Central memory CD4-positive, alpha-beta T cell (primary cell): Measurements from ENCODE around the gene UBALD1.
"Not testable (repeated sequence)": the region's sequence is repeated elsewhere in the genome, so short reads cannot be mapped to it uniquely, and the experiment has no call there.

Experiments used
- DNase-seq: peaks from one replicate; pipeline ENCODE4 v3.0.0; 2022

Gene UBALD1

DNA sequence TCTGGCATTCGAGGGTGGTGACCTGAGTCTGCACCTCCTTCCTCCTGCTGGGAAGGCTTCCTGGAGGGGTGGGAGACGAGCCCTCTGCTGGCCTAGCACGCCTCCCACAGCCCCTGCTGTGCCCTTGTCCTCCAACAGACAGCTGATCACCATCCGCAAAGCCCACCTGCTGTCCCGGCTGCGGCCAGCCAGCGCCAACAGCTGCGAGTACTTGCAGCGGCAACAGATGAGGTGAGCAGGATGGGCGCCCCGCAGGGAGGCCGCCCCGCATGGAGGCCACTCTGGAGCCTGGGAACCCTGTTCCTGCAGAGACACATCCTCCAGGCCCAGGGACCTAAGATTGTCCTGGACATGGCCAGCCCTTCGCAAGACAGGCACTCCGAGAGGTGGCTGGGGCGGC is 21.6 kb downstream of the UBALD1 start:
- DNase-seq = no peak

DNA sequence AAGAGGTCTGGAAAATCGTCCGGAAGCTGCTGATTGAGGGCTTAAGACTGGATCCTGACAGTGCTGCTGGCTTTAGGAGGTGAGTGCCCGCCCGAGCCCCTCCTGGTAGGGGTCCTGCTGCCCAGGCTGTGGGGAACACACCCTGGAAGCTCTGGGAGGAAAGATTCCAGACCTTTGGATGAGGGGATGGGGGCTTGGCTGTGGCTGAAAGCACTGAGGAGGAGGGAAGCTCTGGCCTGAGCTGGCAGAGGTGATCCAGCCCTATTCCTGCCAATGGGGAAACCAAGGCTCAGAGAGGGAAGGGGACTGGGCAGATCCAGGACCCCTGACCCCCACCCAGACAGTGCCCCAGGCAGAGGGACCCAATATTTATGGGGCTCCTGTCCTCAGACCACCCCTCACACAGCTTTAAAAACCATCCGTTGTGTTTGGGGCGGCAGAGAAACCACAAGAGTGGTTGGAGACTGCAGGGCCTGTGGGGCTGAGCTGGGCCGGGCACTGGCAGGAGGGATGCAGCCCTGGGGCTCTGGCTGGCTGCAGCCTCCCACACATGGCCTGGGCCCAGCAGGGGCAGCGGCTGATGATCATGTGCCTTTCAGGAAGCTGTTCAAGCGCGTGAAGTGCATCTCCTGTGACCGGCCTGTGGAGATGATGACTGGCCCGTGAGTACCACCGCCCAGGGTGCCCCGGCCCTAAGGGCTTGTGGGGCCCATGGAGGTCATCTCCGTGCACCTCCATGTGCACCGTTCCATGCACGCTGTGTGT is 22.8 kb downstream of the UBALD1 start:
- DNase-seq = no peak

DNA sequence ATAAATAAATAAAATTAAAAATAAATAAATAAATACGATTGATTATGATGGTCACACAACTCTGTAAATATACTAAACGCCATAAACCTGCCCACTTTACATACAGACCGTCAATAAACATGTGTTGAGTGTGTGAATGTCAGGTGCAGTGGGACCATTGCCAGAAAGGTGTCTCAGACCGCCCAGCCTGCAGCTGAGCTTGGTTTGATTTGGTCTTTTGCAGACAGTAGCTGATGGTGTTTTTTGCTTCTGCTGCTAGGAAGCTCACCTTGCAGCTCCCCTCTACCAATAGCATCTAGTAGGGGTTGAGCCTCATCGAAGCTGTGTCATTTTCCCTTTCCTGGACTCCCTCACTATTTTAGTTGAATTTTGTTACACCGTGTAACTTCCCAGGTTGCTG is 23.5 kb downstream of the UBALD1 start:
- DNase-seq = no peak

DNA sequence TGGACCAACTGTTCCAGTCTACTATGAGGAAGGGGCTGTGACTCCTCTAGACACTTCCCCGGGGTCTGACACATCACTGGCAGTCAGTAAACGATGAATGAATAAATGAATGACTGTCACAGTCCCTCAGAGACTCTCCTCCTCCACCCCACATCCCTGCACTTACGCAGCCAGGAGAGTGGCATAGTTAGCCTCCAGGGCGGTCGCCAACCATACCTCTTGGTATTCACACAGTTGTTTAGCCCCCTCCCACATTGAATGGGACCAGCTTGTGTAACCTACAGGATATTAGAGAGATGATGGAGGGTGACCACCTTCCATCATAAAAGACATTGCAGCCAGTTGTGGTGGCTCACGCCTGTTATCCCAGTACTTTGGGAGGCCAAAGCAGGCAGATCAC is 25.7 kb downstream of the UBALD1 start:
- DNase-seq = no peak

DNA sequence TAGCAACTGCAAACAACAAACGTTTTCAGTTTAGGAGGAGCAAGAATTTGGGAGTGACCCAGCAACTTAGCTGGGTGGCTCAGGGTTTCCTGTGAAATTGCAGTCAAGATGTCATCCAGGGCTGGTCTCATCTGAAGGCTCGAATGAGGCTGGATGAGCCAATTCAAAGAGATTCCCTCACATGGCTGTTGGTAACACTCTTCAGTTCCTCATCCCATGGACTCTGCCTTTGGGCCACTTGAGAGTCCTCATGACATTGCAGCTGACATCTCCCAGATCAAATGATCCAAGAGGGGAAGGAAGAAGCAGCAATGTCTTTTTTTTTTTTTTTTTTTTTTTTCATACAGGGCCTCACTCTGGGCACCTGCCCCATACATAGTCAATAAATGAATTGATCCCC is 26.3 kb downstream of the UBALD1 start:
- no peak for DNase-seq

DNA sequence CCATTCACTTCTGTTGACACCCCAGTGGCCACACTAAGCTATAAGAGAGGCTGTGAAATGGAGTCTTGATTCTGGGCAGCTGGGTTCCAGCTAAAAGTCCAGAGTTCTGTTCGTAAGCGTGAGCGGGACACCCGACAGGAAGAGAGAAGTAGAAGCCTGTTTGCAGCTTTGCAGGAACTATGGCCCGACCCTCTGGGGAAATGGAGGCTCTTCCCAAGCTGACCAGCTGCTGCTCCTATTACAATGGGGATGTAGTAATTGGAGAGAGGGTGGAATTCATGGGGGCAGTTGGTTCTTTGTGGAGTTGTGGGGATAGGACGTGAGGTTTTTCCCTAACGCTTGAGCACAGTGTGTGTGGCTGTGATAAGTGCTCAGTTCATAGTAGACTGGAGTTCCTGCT is 28.4 kb downstream of the UBALD1 start:
- no peak for DNase-seq

DNA sequence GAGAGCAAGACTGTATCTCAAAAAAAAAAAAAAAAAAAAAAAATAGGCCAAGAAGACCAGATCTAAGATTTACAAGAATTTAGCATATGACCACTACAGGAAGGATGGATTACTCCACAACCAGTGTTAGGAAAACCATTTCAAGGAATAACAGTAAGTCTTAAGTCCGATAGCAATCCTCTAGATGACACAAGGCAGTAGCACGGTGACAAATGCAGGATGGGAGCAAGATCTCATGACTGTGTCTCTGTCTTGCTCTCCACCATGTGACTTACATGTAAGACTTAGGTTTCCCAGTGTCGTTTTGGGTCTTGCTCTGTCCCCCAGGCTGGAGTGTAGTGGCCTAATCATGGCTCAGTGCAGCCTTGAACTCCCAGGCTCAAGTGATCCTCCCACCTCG is 30.8 kb downstream of the UBALD1 start:
- DNase-seq = no peak

DNA sequence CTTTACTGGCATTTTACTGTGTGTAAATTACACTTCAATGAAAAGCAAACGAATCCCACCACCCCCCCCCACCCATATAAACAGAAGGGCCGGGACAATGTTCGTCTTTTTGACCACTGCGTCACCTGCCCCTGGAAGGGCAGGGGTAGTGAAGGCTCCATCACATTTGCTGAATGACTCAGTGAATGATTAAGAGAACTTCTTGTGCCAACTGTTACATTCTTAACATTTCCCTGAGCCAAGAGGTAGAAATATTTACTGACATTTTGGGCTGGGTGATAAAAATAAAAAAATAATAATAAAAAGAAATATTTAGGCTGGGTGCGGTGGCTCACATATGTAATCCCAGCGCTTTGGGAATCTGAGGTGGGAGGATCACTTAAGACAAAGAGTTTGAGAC is 34.4 kb downstream of the UBALD1 start:
- no peak for DNase-seq

DNA sequence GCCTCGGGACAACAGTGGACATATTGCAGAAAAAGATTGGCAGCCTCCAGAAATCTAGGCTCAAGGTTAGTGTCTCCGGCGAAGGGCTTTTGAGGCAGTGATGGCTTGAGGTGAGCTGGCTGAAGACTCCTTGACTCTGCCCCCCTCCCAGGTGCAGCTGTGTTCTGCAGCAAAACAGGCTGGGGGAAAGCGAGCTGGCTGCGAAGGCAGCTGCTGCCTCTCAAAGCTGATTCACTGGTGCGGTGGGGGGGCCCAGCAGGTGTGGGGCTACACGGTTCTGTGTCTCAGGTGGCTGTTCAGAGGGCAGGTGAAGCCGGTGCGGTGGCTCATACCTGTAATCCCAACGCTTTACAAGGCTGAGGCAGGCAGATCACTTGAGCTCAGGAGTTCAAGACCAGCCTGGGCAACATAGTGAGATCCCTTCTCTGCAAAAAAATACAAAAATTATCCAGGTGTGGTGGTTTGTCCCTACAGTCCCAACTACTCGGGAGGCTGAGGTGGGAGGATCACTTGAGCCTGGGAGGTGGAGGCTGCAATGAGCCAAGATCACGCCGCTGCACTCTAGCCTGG is 35.6 kb downstream of the UBALD1 start:
- no peak for DNase-seq

DNA sequence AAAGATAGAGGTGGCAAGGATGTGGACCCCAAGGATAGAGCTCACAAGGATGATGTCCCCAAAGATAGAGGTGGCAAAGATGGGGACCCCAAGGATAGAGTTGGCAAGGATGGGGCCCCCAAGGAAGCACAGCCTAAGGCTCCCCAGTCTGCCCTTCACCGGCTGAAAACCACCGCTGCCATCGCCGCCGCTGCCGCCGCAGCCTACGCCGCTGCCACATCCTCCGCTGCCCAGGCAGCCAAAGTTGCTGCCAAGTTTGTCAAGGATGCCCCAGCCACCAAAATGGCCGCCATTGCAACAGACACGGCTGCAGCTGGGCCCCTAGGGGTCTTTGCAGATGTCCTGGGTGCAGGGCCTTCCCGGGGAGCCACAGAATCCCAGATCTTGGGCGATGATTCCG is 38.7 kb downstream of the UBALD1 start:
- no peak for DNase-seq

DNA sequence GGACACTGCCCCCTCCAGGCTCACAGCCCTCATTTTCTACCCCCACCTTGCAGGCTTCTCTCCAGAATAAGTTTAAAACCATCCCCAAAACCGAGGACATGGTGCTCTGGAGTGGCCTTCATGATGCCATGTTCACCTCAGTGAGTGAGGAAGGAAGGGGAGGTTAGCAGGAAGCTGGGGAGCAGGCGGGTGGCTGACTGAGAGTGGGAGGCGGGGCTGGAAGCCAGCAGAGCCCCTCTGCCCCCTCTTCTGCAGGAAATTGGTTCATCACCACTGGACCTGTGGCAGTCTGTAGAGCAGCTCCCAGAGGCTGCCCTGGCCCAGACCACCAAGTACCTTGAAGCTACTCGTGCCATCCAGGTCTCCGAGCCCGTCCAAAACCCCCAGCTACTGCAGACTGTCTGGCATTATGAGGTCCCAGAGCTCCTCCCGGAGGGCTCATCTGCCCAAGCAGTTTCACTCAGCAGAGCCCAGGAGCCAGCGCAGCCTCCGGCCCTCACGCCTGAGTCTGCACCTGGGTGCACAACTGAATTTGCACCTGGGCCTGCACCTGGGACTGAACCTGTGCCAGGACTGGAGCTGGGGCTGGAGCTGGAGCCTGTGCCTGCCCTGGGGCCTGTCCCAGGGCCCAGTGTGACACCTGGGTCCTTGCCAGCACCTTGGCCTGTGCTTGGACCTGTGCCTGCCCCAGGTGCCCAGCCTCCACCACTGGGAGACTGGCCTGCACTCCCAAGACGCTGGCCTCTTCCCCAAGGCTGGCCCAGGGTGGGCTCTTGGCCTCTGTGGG is 39.6 kb downstream of the UBALD1 start:
- DNase-seq = no peak

DNA sequence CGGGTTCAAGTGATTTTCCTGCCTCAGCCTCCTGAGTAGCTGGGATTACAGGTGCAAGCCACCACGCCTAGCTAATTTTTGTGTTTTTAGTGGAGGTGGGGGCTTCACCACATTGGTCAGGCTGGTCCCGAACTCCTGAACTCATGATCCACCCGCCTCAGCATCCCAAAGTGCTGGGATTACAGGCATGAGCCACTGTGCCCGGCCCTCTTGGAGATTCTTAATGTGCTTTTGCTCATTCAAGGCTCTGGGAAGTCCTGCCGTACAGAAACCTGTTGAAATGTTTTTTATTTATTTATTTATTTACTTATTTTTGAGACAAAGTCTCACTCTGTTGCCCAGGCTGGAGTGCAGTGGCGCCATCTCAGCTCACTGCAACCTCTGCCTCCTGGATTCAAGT is 40.8 kb downstream of the UBALD1 start:
- not testable (repeated sequence) for DNase-seq

DNA sequence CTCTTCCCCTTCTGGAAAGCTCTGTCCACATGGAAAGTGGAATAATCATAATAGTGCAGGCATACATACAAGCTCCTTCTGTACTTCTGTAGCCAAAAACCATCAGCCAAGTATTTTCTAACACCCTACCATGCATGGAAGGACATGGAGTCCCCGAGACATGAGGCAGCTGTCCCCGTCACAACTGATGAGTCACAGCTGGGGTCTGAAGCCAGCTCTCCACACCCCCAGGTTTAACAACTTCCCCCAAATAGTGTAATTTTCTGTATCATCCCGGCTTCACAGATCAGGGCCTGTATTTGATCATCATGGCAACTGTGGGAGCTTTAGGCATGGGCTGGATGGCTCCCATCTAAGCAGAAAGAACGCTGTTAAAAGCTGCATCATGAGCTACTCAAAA is 42.0 kb downstream of the UBALD1 start:
- DNase-seq = no peak

DNA sequence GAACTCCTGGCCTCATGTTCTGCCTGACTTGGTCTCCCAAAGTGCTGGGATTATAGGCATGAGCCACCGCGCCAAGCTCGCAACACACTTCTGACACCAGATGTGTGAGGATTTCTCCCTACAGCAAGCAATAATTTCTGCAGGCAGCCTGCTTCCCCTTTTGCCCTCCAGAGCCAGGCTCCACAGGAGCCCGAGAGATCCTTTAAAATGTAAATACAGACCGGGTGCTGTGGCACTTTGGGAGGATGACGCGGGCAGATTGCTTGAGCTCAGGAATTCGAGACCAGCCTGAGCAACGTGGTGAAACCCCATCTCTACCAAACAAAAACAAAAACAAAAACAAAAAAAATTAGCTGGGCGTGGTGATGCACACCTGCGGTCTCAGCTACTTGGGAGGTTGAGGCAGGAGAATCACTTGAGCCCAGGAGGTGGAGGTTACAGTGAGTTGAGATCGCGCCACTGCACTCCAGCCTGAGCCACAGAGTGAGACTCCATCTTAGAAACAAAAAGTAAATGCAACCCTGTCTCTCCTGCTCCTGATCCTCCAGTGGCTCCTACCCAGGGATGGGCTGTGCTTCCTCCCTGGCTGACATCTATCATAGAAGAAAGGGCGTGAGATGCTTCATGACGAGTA is 43.9 kb downstream of the UBALD1 start:
- no peak for DNase-seq

DNA sequence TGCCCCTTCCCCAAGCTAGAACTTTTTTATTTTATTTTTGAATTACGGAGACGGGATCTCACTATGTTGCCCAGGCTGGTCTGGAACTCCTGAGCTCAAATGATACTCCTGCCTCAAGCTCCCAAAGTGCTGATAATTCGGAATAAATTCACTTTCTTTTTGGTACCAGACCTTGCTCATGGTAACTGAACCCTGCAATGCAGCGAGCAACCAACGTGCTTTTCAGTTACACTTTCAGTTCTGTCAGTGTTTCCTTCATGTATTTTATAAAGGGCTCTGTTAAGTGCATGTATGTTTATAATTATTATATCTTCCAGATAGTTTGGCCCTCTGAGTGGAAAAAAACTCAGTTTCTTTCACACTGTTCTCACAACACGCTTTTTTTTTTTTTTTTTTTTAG is 44.6 kb downstream of the UBALD1 start:
- no peak for DNase-seq

DNA sequence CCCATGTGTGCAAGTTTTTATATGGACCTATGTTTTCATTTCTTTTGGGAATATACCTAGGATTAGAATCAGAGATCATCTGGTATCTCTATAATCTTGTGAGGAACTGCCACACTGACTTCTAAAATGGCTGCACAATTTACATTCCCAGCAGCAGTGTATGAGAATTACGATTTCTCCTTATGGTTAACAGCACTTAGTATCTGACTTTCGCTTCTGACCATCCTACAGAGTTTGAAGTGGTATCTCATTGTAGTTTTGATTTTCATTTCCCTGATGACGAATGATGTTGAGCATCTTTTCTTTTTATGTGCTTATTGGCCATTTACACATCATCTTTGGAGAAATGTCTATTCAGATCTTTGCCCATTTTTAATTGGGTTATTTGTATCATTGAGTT is 48.5 kb downstream of the UBALD1 start:
- DNase-seq = no peak

DNA sequence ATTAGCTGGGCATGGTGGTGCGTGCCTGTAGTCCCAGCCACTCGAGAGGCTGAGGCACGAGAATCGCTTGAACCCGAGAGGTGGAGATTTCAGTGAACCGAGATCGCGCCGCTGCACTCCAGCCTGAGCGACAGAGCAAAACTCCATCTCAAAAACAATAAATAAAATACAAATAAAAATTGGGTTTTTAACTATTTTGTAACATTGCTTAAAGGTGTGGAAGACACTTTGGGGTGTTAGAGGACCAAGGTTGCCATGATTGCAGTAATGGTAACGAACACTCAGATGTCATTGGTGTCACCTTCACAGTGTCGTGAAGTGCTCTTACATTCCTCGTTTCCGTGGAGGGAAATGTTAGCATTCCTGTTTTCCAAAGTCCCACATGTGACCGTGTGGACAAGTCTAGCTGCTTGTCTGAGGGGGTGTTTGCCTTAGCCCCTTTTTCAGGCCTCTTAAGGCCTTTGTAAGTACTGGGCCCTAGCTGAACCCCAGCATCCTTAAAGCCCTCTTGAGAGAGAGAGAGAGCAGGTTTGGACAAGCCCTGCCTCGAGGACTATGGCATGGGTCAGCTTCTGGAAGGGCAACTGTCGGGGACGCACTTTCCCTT is 49.9 kb downstream of the UBALD1 start:
- DNase-seq = no peak

DNA sequence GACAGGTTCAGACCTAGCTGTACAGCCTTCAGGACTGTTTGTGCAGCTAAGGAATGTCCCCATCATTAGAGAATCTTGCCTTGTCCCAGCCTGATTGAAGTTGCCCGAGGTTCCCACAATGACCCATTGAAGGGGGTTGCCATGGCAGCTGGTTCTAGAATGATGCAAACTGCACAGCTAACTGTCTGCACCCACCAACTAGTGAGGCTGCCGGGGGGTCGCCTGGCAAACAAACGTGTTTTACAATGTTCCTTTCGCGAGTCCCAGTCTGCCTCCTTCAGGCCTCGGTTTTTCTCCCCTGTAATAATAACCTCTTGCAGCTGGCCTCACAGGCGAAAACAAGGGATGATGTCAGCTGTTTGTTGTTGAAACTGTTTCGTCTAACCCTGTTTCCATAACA is 53.1 kb downstream of the UBALD1 start:
- no peak for DNase-seq
